Dermis microvascular lymphatic vessel endothelial cell (primary cell): ENCODE results near the gene EIF1AX. TPM values are rescaled to one million over a fixed set of nuclear protein-coding genes. Genes with fewer than 3 reads are reported as not detected.
"Not testable (repeated sequence)": the region's sequence is repeated elsewhere in the genome, so short reads cannot be mapped to it uniquely, and the experiment has no call there.

Source experiments
- DNase-seq, 2 donors: peaks; one replicate each; pipeline versions ENCODE4 v3.0.0 to v3.0.0-alpha.2; 2010; ENCODE audit warnings: low read depth in 2 of 2
- total RNA-seq: library from RNA; depleted of rRNA; stranded (reverse); fragments of >200 nt; gene quantifications from 2 replicates; pipeline ENCODE4 v1.2.1, GENCODE V29; 2014

EIF1AX gene
- total RNA-seq, 1 donor from 2014 or later: 29.7 TPM

DNA sequence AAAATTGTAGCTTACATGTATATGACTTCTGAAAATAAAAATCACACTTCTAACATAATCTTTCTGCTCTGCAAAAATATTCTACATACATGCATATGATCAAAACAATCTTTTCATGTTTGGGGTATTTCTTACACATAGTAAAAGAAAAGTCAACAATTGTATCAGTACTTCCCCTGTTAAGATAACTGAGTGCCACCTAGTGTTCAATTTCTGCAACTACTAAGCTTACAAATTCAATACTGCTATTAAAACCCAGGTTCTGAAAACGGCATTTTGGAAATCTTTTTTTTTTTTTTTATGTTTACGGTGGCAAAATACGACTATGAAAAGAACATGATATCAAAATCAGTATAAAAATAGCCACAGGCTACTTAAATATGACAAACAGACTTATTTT is 14.2 kb downstream of the EIF1AX start:
- not testable (repeated sequence) for DNase-seq

- DNase-seq: not testable (repeated sequence)
These were observed 14.8 kb downstream of the EIF1AX start for GRCh38 chrX:20126833-20127232.

GRCh38 chrX:20124964-20125363 is 16.7 kb downstream of the EIF1AX start:
- DNase-seq: no peak

DNA sequence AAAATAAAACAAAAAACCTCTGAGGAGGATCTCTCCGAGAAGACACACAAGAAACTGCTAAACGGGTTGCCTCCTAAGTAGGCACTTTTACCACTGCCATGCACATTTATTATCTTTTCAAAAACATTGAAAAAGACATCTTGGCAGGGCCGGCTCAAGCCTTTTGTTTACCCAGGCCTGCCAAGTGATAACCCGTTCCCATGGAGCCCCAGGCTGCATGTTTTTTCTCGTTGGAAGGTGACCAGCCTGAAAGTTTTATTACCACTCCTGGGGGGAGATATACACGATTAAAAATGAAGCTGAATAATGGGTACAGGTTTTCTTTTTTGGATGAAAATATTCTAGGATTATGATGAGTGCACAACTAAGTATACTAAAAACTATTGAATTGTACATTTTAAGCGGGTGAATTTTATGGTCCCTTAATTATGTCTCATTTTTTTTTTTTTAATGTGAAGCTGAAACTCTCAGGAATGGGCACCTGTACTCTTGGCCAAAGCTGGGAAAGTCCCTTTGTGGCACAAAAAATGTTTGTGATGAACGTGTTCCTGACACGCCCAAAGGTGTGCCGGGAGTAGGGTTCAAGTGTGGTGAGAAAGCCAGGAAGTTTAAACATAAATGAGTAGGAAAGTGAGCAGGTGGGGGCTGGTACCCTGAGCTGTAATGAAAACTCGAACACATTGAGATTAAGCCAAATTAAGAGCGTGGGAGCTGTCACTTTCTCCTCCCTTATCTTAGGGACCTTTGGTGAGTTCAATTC is 23.4 kb downstream of the EIF1AX start:
- DNase-seq: no peak

DNA sequence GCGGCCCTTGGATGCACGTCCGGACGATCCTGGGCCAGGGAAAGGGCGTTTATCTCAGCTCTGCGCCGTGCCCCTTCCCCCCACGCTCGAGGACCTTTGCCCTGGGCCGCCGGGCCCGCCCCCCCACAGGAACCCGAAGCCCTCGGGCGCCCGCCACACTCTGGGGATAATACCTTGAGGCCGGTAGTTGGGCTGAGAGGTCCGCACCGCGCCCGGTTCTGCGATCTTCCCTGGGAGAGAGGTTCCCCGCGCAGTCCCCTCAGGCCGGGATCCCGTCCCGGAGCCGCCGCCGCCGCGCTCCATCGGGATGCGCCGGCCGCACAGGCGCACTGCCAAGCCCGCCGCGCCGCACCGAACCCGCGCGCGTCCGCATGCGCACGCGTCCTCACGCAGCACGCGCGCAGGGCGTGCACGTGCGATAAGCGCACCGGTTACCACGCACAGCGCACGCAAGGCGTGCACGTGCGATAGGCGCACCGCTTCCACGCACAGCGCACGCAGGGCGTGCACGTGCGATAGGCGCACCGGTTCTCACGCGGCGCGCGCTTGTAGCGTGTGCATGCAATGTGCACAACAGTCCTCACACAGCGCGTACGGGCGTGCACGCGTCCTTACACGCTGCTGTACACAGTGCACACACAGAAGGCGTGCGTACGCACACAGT is 24.9 kb downstream of the EIF1AX start, which contains the start of gene MAP7D2:
Gene MAP7D2, minus strand, starts transcription at position 331 of the 664 bp plus-strand sequence. Its CDS starts 28 bp downstream, at position 303.
- DNase-seq: peak in 1 of 2 donors; percentile 0

- DNase-seq: no peak
These were observed 25.5 kb downstream of the EIF1AX start for GRCh38 chrX:20116087-20116576.

DNA sequence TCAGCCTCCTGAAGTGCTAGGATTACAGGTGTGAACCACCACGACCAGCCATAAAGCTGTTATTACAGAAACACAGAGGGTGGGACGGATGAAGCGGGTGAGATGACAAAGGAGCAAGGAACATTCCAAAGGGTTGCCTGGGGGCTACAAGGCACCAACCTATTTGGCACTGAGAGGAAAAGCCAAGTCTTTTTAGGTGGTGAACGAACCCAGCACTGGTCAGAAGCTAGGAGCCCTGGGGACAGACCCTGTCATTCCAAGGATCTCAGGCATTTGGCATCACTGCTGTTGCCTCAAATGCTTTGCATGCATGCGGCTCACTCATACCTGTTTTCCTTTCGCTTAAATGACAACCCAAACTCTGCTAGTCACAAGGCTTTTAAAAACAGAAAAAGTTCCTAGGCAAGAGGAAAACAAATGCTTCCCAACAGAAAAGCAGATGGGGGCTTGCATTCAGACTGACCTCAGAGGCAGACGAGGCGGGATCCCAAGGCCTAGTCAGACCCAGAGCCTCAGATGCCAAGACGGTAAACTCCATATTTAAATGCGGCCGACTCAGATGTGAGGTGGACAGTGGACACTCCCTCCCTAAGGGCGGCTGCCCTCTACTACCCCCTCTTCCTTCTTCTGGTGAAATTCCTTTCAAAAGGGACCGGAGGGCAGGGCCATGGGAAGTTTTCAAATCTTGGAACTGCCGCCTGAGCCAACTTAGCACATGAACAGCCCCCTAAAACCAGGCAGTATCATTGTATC is 29.4 kb downstream of the EIF1AX start:
- DNase-seq: no peak

DNA sequence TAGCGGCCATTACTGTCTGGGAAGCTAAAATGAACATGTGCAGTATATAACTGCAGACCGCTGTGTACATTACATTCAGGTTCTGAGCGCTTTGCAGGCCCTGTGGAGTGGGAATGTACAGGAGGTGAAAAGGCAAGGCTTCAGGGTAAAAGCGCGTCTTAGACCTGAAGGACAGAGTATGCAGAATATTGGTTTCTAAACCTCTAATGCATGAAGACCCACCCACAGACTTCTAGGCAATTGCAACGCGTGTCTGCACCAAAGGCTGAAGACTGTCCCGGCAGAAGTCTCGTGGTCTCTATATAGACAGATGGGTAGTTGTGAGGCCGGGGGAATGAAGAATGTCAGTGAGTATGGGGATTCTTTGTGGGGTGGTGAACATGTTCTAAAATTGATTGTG is 30.4 kb downstream of the EIF1AX start:
- DNase-seq: no peak

GRCh38 chrX:20101934-20102581 is 39.6 kb downstream of the EIF1AX start:
- no peak for DNase-seq

GRCh38 chrX:20091499-20091898 is 50.1 kb downstream of the EIF1AX start:
- no peak for DNase-seq

DNA sequence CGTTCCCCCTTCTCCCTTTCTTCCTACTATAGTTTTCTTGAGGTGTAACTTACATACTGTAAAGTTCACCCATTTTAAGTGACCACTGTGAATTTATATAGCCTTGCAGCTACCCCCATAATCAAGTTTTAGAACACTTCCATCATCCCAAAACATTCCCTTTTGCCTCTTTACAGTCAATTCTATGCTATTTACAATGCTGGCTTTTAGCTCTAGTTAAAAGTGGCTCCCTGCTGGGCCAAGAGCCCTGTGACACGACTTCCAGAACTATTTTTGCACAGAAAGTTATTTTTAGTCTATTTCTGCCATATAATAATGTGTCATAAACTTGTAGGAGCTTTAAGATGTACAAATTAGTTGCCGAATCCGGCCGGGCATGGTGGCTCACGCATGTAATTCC is 51.8 kb downstream of the EIF1AX start:
- DNase-seq: no peak

- DNase-seq: no peak
These were observed 61.4 kb downstream of the EIF1AX start for GRCh38 chrX:20080277-20080676.

Other genes with a start within 250 kb of the EIF1AX start
- 2.3 and 2.5 TPM in 2 replicates for gene BCLAF3, start 150.8 kb downstream of the EIF1AX start, total RNA-seq
- 0.13 and 0.26 TPM in 2 replicates for gene MAP7D2, start 24.9 kb downstream of the EIF1AX start, total RNA-seq
- 92.2 and 93.1 TPM in 2 replicates for gene RPS6KA3, start 125.1 kb upstream of the EIF1AX start, total RNA-seq